MCF 10A (cell line): ENCODE results near the gene YARS2. TPM values are rescaled to one million over a fixed set of nuclear protein-coding genes. Genes with fewer than 3 reads are reported as not detected.

Experiments used
- Bru-seq: library from RNA; stranded (reverse); fragments of 400-500 nt; gene quantifications from one replicate; lab custom pipeline; 2021; lab: Mats Ljungman, UMichigan
- BruChase-seq, 2 experiments: library from RNA; stranded (reverse); fragments of 400-500 nt; gene quantifications; one replicate each; lab custom pipeline; 2021; lab: Mats Ljungman, UMichigan
- BruUV-seq: library from RNA; stranded (reverse); fragments of 400-500 nt; replicated peaks from 2 replicates; lab custom pipeline; 2021; lab: Mats Ljungman, UMichigan
- CTCF ChIA-PET: fragments of 300-600 bp; sonication (Branson Sonifier 250); formaldehyde crosslinking; extraction: SDS; loops from one replicate; lab custom pipeline; 2021; ENCODE audit warnings: antibody characterized with exemption, inconsistent platforms; lab: Yijun Ruan, JAX
- POLR2A ChIA-PET: fragments of 300-600, 350-650 bp; sonication (Branson Sonifier 250); formaldehyde crosslinking; extraction: SDS; loops from one replicate; lab custom pipeline; 2020; ENCODE audit warnings: antibody characterized with exemption, inconsistent platforms; lab: Yijun Ruan, JAX
- DNase-seq: peaks from one replicate; pipeline ENCODE4 v3.0.0-alpha.2; 2018; ENCODE audit not compliant: unreplicated experiment
- H3K27ac Mint-ChIP-seq: one replicate; pipeline ENCODE4 v1.8.0; 2022; ENCODE audit warnings: mild to moderate bottlenecking, low read depth, mixed read lengths; ENCODE audit not compliant: unreplicated experiment
- H3K27me3 Mint-ChIP-seq: one replicate; pipeline ENCODE4 v1.8.0; 2022; ENCODE audit warnings: mixed read lengths; ENCODE audit not compliant: insufficient read depth, unreplicated experiment
- H3K36me3 Mint-ChIP-seq: one replicate; pipeline ENCODE4 v1.8.0; 2022; ENCODE audit warnings: mild to moderate bottlenecking, moderate library complexity, mixed read lengths; ENCODE audit not compliant: insufficient read depth, unreplicated experiment
- H3K4me1 Mint-ChIP-seq: one replicate; pipeline ENCODE4 v1.8.0; 2022; ENCODE audit warnings: mixed read lengths; ENCODE audit not compliant: insufficient read depth, unreplicated experiment
- H3K4me3 Mint-ChIP-seq: one replicate; pipeline ENCODE4 v1.8.0; 2022; ENCODE audit warnings: mild to moderate bottlenecking, moderate library complexity, mixed read lengths; ENCODE audit not compliant: unreplicated experiment
- H3K9me3 Mint-ChIP-seq: one replicate; pipeline ENCODE4 v1.8.0; 2022; ENCODE audit warnings: mixed read lengths; ENCODE audit not compliant: unreplicated experiment
- intact Hi-C: fragments of 100-400 bp; cut with micrococcal nuclease; formaldehyde crosslinking; loops from 2 replicates; pipeline ENCODE4 v1.14.1; 2022
- long read RNA-seq: library from polyadenylated mRNA; stranded (forward); transcript quantifications from one replicate; pipeline ENCODE4 v2.0.0, GENCODE V29; 2022
- total RNA-seq: library from RNA; stranded (reverse); gene quantifications from 2 replicates; pipeline ENCODE4 v1.2.3, GENCODE V29; 2022
- TF ChIP-seq, protein P1 (sequence below): fragments of 200-600 bp; IDR thresholded peaks from one replicate; pipeline ENCODE4 v1.8.0; 2022; ENCODE audit warnings: antibody characterized with exemption, mild to moderate bottlenecking; ENCODE audit not compliant: unreplicated experiment

The YARS2 gene
- total RNA-seq, result 27.2 and 30.1 TPM in 2 replicates
- Bru-seq, nascent RNA, result percentile 90 among the genes with signal in this experiment
- BruChase-seq, experiment 1, labeled RNA remaining after a 6-hour chase, result percentile 83 among the genes with signal in this experiment
- percentile 85 among the genes with signal in this experiment for BruChase-seq, experiment 2, labeled RNA remaining after a 2-hour chase
- long read RNA-seq, transcript YARS2-201 (5 exons, 2,122 nt), result major isoform, 65 of 73 reads
- long read RNA-seq, partial matches to known transcripts, result 1 of 73 reads
- long read RNA-seq, other reads (novel, unspliced or antisense), result 7 of 73 reads

DNA sequence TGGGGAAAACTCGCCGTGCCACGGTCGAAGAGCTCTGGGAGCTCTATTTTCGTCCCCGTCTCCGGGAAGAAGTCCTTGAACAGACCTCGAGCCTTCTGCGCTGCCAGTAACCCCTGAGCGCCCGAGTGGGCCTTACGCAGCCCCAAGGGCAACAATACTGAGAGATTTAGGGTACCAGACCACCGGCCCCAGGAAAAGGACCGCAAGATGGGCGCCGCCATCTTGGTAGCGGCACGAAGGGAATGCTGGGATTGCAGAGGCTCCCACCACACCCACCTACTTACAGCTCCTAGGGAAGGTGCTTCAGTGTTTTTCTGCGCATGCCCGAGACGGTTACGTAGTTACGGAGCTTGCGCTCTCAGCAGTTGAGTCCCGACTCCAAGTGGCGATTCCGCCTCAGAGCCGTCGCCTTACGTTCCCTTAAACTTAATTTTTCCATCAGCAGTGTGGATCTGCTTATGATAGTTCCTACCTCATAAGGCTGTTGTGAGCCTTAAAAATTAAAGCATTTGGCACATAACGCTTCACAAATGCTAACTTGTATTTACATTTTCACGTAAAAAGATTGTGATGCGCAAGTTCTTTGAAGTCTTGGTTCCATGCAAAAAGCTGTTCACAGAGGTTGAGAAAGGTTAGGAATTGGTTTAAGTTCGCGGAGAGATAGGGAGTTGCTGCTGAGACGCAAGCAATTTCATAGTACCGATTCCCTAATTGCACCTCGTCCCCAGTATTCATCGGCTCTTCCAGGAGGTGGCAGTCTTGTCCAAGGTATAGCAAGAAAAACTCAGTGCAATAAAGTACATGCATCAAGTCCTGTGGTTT lies at the start of gene YARS2:
TSS of gene YARS2 (minus strand) at position 244 of the 822 bp plus-strand sequence. CDS start at position 221, 23 bp downstream.
- Mint-ChIP-seq H3K36me3 (peaks cover 27% of the 10 kb centered on the region), H3K27ac (peak within 1 kb of the TSS; percentile 90), H3K4me3 (peak within 1 kb of the TSS; percentile 86), H3K9me3 (no peaks in the 10 kb centered on the region), H3K4me1 (peaks cover 13% of the 10 kb centered on the region), H3K27me3 (no peaks in the 10 kb centered on the region)
- TF ChIP-seq, protein P1, sequence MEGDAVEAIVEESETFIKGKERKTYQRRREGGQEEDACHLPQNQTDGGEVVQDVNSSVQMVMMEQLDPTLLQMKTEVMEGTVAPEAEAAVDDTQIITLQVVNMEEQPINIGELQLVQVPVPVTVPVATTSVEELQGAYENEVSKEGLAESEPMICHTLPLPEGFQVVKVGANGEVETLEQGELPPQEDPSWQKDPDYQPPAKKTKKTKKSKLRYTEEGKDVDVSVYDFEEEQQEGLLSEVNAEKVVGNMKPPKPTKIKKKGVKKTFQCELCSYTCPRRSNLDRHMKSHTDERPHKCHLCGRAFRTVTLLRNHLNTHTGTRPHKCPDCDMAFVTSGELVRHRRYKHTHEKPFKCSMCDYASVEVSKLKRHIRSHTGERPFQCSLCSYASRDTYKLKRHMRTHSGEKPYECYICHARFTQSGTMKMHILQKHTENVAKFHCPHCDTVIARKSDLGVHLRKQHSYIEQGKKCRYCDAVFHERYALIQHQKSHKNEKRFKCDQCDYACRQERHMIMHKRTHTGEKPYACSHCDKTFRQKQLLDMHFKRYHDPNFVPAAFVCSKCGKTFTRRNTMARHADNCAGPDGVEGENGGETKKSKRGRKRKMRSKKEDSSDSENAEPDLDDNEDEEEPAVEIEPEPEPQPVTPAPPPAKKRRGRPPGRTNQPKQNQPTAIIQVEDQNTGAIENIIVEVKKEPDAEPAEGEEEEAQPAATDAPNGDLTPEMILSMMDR, result peak; percentile 80
- intact Hi-C loops, result loop anchor here (1.0 to 10.0 kb wide), 8 partner anchors 139 to 1266 kb away; partner anchors contain the start of genes ALG10 and ETFBKMT
- peak; percentile 97 for DNase-seq
- POLR2A ChIA-PET, result interaction anchor here (0.6 to 3.5 kb wide), 31 partner anchors 11 to 1266 kb away, joined by 3 to 54 read pairs (median 5); partner anchors contain the start of genes ALG10, DNM1L and PKP2
- CTCF ChIA-PET, result interaction anchor here (0.6 to 5.7 kb wide), 62 partner anchors 8 to 1465 kb away, joined by 3 to 60 read pairs (median 4); partner anchors contain the start of genes ALG10 and PKP2
- BruUV-seq, result no TSS peak

DNA sequence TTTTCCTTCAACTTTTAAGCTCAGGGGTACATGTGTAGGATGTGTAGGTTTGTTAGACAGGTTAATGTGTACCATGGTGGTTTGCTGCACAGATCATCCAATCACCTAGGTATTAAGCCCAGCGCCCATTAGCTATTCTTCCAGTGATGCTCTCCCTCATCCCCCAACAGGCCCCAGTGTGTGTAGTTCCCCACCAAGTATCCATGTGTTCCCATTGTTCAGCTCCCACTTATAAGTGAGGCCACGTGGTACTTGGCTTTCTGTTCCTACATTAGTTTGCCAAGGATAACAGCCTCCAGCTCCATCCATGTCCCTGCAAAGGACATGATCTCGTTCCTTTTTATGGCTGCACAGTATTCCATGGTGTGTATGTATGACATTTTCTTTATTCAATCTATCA lies 48.6 kb upstream of the YARS2 start:
- ChIA-PET POLR2A (no interaction called here), CTCF (no interaction called here)
- Mint-ChIP-seq H3K27ac (no peak overlapping the region), H3K4me1 (no peaks in the 10 kb centered on the region), H3K27me3 (no peaks in the 10 kb centered on the region), H3K36me3 (peaks cover 63% of the 10 kb centered on the region), H3K4me3 (no peak overlapping the region), H3K9me3 (peaks cover 8% of the 10 kb centered on the region)
- BruUV-seq, result no TSS peak
- no peak for DNase-seq
- intact Hi-C loops, result no loop called here
- TF ChIP-seq, protein P1, result no peak

DNA sequence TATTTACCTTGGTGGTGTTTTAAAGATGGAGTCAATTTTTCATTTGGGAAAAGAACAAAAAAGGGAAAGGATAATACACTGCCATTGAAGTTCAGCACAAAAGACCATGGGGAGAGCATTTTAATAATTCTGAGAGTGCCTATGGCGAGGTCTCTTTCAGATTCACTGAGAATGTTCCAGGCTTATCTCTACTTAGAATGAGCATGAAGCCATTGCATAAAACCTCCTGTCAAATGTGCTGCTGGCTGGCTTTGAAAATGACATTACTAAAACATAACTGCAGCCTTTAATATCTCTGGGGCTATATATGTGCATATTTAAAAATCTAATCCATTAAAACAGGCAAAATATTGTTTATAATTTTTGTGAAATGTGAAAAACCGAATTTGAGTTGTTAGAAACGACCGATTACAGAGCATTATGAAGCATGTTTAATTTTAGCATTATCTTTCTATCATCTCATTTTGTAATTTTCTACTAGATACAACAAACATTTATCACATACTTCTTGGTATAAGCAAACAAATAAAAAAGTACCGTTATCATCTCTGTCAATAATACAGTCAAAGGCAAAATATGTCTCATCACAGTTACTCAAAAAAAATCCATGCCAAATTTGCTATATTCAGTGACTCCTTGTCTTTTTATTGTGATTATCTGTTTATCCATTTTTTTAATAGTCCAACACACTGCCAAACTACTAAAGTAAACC lies 45.7 kb upstream of the YARS2 start:
- CTCF ChIA-PET, result no interaction called here
- TSS peak; percentile 25 for BruUV-seq
- peak overlapping the region; percentile 57 for H3K27ac Mint-ChIP-seq

More for the DNA sequence above, 45.7 kb upstream of the YARS2 start:
- Mint-ChIP-seq H3K9me3 (no peaks in the 10 kb centered on the region), H3K4me3 (no peak overlapping the region), H3K4me1 (no peaks in the 10 kb centered on the region), H3K36me3 (peaks cover 50% of the 10 kb centered on the region), H3K27me3 (no peaks in the 10 kb centered on the region)
- TF ChIP-seq, protein P1, result no peak
- intact Hi-C loops, result no loop called here
- POLR2A ChIA-PET, result no interaction called here
- DNase-seq, result no peak
